ENCODE results near the gene ZRANB3.

DNA sequence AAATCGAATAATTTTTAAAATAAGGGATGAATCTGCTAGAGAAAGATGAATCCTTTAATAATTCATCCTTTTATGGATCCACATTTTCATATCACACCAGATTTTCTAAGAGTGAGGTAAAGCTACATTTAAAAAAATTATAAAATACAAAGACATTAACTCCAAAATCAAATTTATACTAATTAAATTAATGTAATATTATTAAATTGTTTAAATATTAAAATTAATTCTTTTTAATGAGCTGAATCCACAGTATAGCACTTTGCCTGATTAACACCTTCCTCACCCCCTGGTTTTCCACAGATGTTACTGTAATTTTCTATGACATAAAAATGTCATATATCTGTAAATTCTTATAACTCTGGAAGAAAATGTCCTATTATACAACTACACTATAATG lies 26.2 kb downstream of the ZRANB3 start:
- TF ChIP-seq, protein P1, sequence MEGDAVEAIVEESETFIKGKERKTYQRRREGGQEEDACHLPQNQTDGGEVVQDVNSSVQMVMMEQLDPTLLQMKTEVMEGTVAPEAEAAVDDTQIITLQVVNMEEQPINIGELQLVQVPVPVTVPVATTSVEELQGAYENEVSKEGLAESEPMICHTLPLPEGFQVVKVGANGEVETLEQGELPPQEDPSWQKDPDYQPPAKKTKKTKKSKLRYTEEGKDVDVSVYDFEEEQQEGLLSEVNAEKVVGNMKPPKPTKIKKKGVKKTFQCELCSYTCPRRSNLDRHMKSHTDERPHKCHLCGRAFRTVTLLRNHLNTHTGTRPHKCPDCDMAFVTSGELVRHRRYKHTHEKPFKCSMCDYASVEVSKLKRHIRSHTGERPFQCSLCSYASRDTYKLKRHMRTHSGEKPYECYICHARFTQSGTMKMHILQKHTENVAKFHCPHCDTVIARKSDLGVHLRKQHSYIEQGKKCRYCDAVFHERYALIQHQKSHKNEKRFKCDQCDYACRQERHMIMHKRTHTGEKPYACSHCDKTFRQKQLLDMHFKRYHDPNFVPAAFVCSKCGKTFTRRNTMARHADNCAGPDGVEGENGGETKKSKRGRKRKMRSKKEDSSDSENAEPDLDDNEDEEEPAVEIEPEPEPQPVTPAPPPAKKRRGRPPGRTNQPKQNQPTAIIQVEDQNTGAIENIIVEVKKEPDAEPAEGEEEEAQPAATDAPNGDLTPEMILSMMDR (conservative IDR thresholded peaks at IDR 0.05; ENCODE audit: low read length) = no peak
- TF ChIP-seq EZH2phosphoT487 (IDR thresholded peaks at IDR 0.05; ENCODE audit: borderline replicate concordance) = no peak
